H9 (cell line): ENCODE results near the gene TUNAR. TPM values are rescaled to one million over a fixed set of nuclear protein-coding genes. Genes with fewer than 3 reads are reported as not detected.

Source experiments
- DNase-seq: peaks from one replicate; pipeline ENCODE4 v3.0.0-alpha.2; 2017
- H2AFZ ChIP-seq: one replicate; pipeline ENCODE4 v1.6.1; 2013; ENCODE audit warnings: mild to moderate bottlenecking, low read length, control low read depth, moderate library complexity
- H2AK5ac ChIP-seq: 2 replicates; pipeline ENCODE4 v1.6.1; 2013; ENCODE audit warnings: low read length, control low read depth, mixed read lengths; ENCODE audit not compliant: insufficient read length
- H2BK120ac ChIP-seq: one replicate; pipeline ENCODE4 v1.6.1; 2013; ENCODE audit warnings: low read depth, mild to moderate bottlenecking, low read length, control low read depth, inconsistent platforms; ENCODE audit not compliant: poor library complexity, severe bottlenecking
- H2BK12ac ChIP-seq: 2 replicates; pipeline ENCODE4 v1.6.1; 2013; ENCODE audit warnings: low read length, control low read depth, mixed read lengths, low read depth; ENCODE audit not compliant: insufficient read length
- H2BK15ac ChIP-seq: 2 replicates; pipeline ENCODE4 v1.6.1; 2013; ENCODE audit warnings: low read depth, low read length, control low read depth
- H2BK20ac ChIP-seq: one replicate; pipeline ENCODE4 v1.6.1; 2013; ENCODE audit warnings: low read depth, mild to moderate bottlenecking, low read length, control low read depth, inconsistent platforms; ENCODE audit not compliant: poor library complexity, severe bottlenecking
- H2BK5ac ChIP-seq: 2 replicates; pipeline ENCODE4 v1.6.1; 2013; ENCODE audit warnings: low read length, control low read depth, mixed read lengths; ENCODE audit not compliant: insufficient read length
- H3K14ac ChIP-seq: 2 replicates; pipeline ENCODE4 v1.6.1; 2013; ENCODE audit warnings: low read length, control low read depth; ENCODE audit not compliant: insufficient read depth
- H3K18ac ChIP-seq: 2 replicates; pipeline ENCODE4 v1.6.1; 2013; ENCODE audit warnings: low read depth, mild to moderate bottlenecking, mixed read lengths, low read length, control low read depth; ENCODE audit not compliant: insufficient read length
- H3K23ac ChIP-seq: 2 replicates; pipeline ENCODE4 v1.6.1; 2013; ENCODE audit warnings: low read length, control low read depth, mixed read lengths, low read depth; ENCODE audit not compliant: insufficient read length
- H3K23me2 ChIP-seq: 2 replicates; pipeline ENCODE4 v1.6.1; 2013; ENCODE audit warnings: low read depth, mild to moderate bottlenecking, mixed read lengths, low read length, control low read depth; ENCODE audit not compliant: insufficient read length, poor library complexity, severe bottlenecking
- H3K27ac ChIP-seq: 2 replicates; pipeline ENCODE4 v1.5.1; 2013; ENCODE audit warnings: low read length, control low read depth, mixed read lengths, low read depth; ENCODE audit not compliant: insufficient read length
- H3K27me3 ChIP-seq: 2 replicates; pipeline ENCODE4 v1.6.1; 2013; ENCODE audit warnings: low read length, control low read depth, inconsistent platforms; ENCODE audit not compliant: insufficient read depth
- H3K4ac ChIP-seq: 2 replicates; pipeline ENCODE4 v1.6.1; 2013; ENCODE audit warnings: low read depth, mild to moderate bottlenecking, control low read depth, inconsistent platforms, low read length, moderate library complexity
- H3K4me1 ChIP-seq: 2 replicates; pipeline ENCODE4 v1.6.1; 2013; ENCODE audit warnings: low read length, control low read depth, inconsistent platforms; ENCODE audit not compliant: insufficient read depth
- H3K4me2 ChIP-seq: 2 replicates; pipeline ENCODE4 v1.6.1; 2013; ENCODE audit warnings: low read length, control low read depth, mixed read lengths; ENCODE audit not compliant: insufficient read length, insufficient read depth
- H3K56ac ChIP-seq: 2 replicates; pipeline ENCODE4 v1.6.1; 2013; ENCODE audit warnings: low read depth, mild to moderate bottlenecking, mixed read lengths, low read length, control low read depth; ENCODE audit not compliant: insufficient read length
- H3K79me1 ChIP-seq: 2 replicates; pipeline ENCODE4 v1.6.1; 2013; ENCODE audit warnings: low read depth, mild to moderate bottlenecking, moderate library complexity, low read length, control low read depth, inconsistent platforms; ENCODE audit not compliant: insufficient read depth, poor library complexity, severe bottlenecking
- H3K79me2 ChIP-seq: 2 replicates; pipeline ENCODE4 v1.6.1; 2013; ENCODE audit warnings: low read length, control low read depth, inconsistent platforms; ENCODE audit not compliant: insufficient read depth
- H3K9ac ChIP-seq: 2 replicates; pipeline ENCODE4 v1.6.1; 2013; ENCODE audit warnings: low read length, control low read depth, mixed read lengths; ENCODE audit not compliant: insufficient read length; ENCODE audit errors: extremely low read depth
- H3K9me3 ChIP-seq: one replicate; pipeline ENCODE4 v1.6.1; 2013; ENCODE audit warnings: low read depth, low read length, inconsistent platforms; ENCODE audit not compliant: control insufficient read depth
- H3T11ph ChIP-seq: one replicate; pipeline ENCODE4 v1.6.1; 2013; ENCODE audit warnings: mild to moderate bottlenecking, low read length, control low read depth, inconsistent platforms
- H4K20me1 ChIP-seq: one replicate; pipeline ENCODE4 v1.6.1; 2013; ENCODE audit not compliant: control insufficient read depth, insufficient read length, insufficient read depth
- H4K5ac ChIP-seq: 2 replicates; pipeline ENCODE4 v1.6.1; 2013; ENCODE audit warnings: low read depth, mild to moderate bottlenecking, mixed read lengths, low read length, control low read depth; ENCODE audit not compliant: insufficient read length
- H4K8ac ChIP-seq: replicated peaks from 2 replicates; pipeline ENCODE4 v1.6.1; 2013; ENCODE audit warnings: low read length, control low read depth, mixed read lengths, low read depth; ENCODE audit not compliant: insufficient read length
- H4K91ac ChIP-seq: 2 replicates; pipeline ENCODE4 v1.6.1; 2013; ENCODE audit warnings: low read depth, mild to moderate bottlenecking, moderate library complexity, mixed read lengths, low read length, control low read depth; ENCODE audit not compliant: insufficient read length
- H3K27ac Mint-ChIP-seq, 3 experiments: 2 replicates in 2 of 3; 3 replicates in 1 of 3; pipeline ENCODE4 v1.8.0; 2020 to 2021; ENCODE audit warnings: mixed read lengths in 3 of 3, mild to moderate bottlenecking in 1 of 3, moderate library complexity in 1 of 3
- H3K27me3 Mint-ChIP-seq: 2 replicates; pipeline ENCODE4 v1.8.0; 2021; ENCODE audit warnings: low read depth, mild to moderate bottlenecking, moderate library complexity, mixed read lengths
- H3K36me3 Mint-ChIP-seq, 3 experiments: 2 replicates in 2 of 3; 3 replicates in 1 of 3; pipeline ENCODE4 v1.8.0; 2020 to 2021; ENCODE audit warnings: low read depth in 3 of 3, mixed read lengths in 3 of 3; ENCODE audit not compliant: insufficient read depth in 1 of 3
- H3K4me1 Mint-ChIP-seq, 2 experiments: 2 replicates each; pipeline ENCODE4 v1.8.0; 2020; ENCODE audit warnings: mixed read lengths in 2 of 2
- H3K4me3 Mint-ChIP-seq, 2 experiments: 2 replicates in 1 of 2; 3 replicates in 1 of 2; pipeline ENCODE4 v1.8.0; 2020 to 2021; ENCODE audit warnings: mild to moderate bottlenecking in 2 of 2, mixed read lengths in 2 of 2, moderate library complexity in 1 of 2
- H3K9me3 Mint-ChIP-seq, 2 experiments: 2 replicates in 1 of 2; 3 replicates in 1 of 2; pipeline ENCODE4 v1.8.0; 2020; ENCODE audit warnings: mild to moderate bottlenecking in 2 of 2, mixed read lengths in 2 of 2, moderate library complexity in 1 of 2
- CTCF ChIP-seq: fragments of 200-600 bp; sonication (generic); conservative IDR thresholded peaks from 3 replicates; pipeline ENCODE4 v1.8.0; 2021; ENCODE audit warnings: antibody characterized with exemption, mild to moderate bottlenecking
- WGBS: extraction: QIAGEN DNeasy Blood & Tissue Kit; methylation state at CpG from one replicate; pipeline ENCODE4 v1.1.7; 2013; ENCODE audit warnings: missing lambda C conversion rate, low lambda C conversion rate, mixed read lengths; ENCODE audit not compliant: insufficient read length; ENCODE audit errors: extremely low coverage; 5-methylcytosine and 5-hydroxymethylcytosine counted together
- total RNA-seq: library from RNA; stranded (reverse); gene quantifications from 2 replicates; pipeline ENCODE4 v1.2.1, GENCODE V29; 2021

Gene TUNAR
- total RNA-seq, 1 experiment from 2014 or later: 26.2 TPM

- Mint-ChIP-seq H3K4me3 (no peak overlapping the region), H3K27ac (peak overlapping the region in 2 of 3 experiments; percentile 30 to 33; a peak in 1 of 7 replicates)
- no peak overlapping the region for H2AK5ac ChIP-seq
Observed at GRCh38 chr14:95901054-95901453, 24.4 kb downstream of the TUNAR start.

More at GRCh38 chr14:95901054-95901453, 24.4 kb downstream of the TUNAR start:
- Mint-ChIP-seq H3K4me1 (peaks cover 49 to 51% of the 10 kb centered on the region in 2 experiments), H3K36me3 (peaks cover 7 to 24% (median 21%) of the 10 kb centered on the region in 3 experiments; a peak in 5 of 7 replicates), H3K27me3 (no peaks in the 10 kb centered on the region), H3K9me3 (no peaks in the 10 kb centered on the region)
- H3K9me3 ChIP-seq: no peaks in the 10 kb centered on the region
- no CpG with 5 or more reads among the region's 6 CpGs for WGBS
- no peak overlapping the region for H3K14ac ChIP-seq
- no peak for DNase-seq
- H3K4me2 ChIP-seq: no peak overlapping the region
- H3K4me1 ChIP-seq: peaks cover 10% of the 10 kb centered on the region; the same call in 1 of the 2 replicates
- no peak overlapping the region for H3K18ac ChIP-seq
- no peaks in the 10 kb centered on the region for H4K20me1 ChIP-seq
- H4K91ac ChIP-seq: no peak overlapping the region
- no peak overlapping the region for H3K27ac ChIP-seq
- H2AFZ ChIP-seq: no peak overlapping the region
- no peak overlapping the region for H3K4ac ChIP-seq
- H3K27me3 ChIP-seq: no peaks in the 10 kb centered on the region
- no peak overlapping the region for H2BK20ac ChIP-seq
- H3K23me2 ChIP-seq: no peaks in the 10 kb centered on the region
- no peak overlapping the region for H3K23ac ChIP-seq
- no peak overlapping the region for H2BK15ac ChIP-seq
- H3K56ac ChIP-seq: no peak overlapping the region
- no peak overlapping the region for H4K8ac ChIP-seq
- H2BK5ac ChIP-seq: no peak overlapping the region
- no peaks in the 10 kb centered on the region; the same call in 1 of the 2 replicates for H3K79me2 ChIP-seq
- H2BK120ac ChIP-seq: no peak overlapping the region
- no peak for TF ChIP-seq CTCF
- H3T11ph ChIP-seq: no peak overlapping the region
- H4K5ac ChIP-seq: no peak overlapping the region
- H3K9ac ChIP-seq: no peak overlapping the region
- no peaks in the 10 kb centered on the region for H3K79me1 ChIP-seq
- H2BK12ac ChIP-seq: no peak overlapping the region
